HG02763 (cell line): ENCODE results near the gene TTLL4.

Experiments used
- ATAC-seq: cut with Tn5 transposase; IDR thresholded peaks from one replicate; pipeline ENCODE4 v1.9.1; 2021; ENCODE audit warnings: mild to moderate bottlenecking, moderate library complexity; ENCODE audit not compliant: unreplicated experiment

Gene TTLL4

DNA sequence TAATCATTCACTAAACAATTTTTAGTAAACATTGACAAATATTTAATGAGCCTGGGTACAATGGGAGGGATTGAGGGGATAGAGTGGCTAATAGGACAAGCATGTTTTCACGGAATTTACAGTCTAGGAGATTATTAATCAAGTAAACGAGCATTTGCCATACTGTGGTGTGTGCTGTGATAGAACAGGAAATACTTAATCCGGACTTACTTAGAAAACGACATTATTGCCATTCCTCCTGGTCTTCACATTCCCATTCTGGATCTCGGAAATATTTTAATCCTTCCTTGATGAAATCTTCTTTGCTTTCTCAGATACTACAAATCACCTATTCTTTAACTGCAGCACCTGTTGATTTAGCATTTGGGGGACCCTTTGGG lies 905 bp downstream of the TTLL4 start:
- no peak for ATAC-seq

DNA sequence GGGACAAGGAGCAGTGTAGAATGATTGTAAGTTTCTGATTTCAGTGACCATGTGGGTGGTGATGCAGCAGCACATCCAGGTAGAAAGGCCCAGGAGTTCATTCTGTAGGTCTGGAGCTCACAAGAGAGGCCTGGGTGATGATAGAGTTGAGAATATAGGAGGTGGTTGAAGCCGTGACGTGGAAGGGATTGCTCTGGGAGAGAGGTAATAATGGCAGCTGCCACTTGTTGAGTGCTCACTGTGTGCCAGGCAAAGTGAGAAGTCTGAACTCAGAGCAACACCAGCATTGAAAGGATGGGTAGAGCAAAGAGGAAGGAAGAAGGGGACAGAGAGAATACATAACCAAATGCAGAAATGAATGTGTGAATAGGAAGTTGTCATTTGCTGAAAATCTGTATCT lies 3.3 kb downstream of the TTLL4 start:
- no peak for ATAC-seq

DNA sequence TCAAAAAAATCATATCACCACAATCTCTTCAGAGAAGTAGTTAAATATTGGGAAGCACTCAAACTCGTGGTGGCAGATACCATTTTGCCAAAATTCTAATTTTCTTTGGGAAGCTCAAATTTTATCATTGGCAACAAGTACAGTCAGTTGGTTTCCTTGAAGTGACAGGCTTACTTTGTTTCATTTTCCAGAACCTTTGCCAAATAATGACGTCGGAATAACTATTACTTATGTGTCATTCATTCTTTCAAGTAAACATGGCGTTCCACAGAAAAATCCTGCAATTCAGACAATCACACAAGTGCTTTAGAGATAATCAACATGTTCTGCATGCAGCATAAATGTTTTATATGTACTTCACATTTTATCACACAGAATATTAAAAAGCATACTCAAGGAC lies 5.4 kb downstream of the TTLL4 start:
- ATAC-seq, result no peak

- ATAC-seq, result no peak
Observed at GRCh38 chr2:218717262-218717661, 6.6 kb downstream of the TTLL4 start.

GRCh38 chr2:218718058-218718457 lies 7.4 kb downstream of the TTLL4 start:
- ATAC-seq, result no peak

GRCh38 chr2:218719457-218719856 lies 8.8 kb downstream of the TTLL4 start:
- no peak for ATAC-seq

GRCh38 chr2:218720048-218721041 lies 9.7 kb downstream of the TTLL4 start:
- no peak for ATAC-seq

DNA sequence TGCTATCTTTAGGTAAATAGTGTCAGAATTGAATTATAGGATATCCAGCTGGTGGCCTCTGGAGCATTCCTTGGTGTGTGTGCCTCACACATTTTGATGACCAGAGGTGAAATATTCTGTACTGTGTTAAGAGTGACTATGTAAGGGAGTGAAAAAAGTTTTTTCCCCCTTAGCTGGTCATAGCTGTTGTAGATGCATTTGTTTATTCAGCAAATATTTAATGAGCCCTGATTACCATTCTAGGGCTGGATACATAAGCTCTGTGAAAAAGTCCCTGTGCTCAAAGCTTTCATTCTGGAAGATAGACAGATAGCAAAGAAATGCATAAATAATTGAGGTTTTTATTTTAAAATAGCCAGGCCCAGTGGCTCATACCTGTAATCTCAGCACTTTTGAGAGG lies 10.9 kb downstream of the TTLL4 start:
- ATAC-seq, result no peak

- no peak for ATAC-seq
Observed at GRCh38 chr2:218721934-218722333, 11.3 kb downstream of the TTLL4 start.

- no peak for ATAC-seq
Observed at GRCh38 chr2:218722419-218722818, 11.8 kb downstream of the TTLL4 start.

DNA sequence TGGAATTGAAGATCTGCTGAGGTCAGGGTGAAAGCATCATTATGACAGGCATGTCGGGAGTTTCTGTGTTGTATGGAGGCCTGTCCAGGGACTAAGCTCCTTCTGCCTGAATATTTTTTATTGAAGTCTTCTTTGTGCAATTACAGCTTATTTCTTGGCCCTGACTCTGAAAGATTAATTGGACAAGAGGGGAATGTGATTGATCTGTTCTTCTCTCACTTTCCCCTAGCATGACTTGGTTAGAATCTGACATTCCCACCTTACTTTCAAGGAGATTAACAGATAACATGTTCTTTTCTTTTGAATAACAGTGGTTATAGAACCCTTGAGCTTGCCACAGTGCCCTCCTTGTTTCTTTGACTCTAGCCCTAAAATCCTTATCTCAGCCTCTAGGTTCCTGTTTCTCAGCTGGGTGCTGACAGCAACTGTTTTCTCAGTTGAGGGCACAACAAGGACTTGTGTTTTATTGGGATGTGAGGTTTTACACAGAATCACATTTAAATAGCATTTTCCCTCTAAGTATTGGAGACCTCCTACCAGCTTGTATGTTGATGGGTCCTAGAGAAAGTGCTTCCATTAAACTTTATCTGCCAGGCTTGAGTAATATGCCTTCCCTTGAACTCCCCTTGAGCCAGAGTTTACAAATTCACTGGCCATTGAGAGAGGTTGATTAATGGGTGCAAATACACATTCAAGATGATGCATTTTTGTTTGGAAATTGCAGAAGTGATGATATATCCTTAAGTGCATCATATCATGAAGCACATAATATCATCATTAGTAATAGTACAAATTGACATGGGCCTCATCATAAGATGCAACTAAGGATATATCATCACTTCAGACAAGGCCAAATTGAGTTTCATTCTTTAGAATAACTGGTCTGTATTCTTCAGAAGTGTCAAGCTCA lies 12.5 kb downstream of the TTLL4 start:
- no peak for ATAC-seq

DNA sequence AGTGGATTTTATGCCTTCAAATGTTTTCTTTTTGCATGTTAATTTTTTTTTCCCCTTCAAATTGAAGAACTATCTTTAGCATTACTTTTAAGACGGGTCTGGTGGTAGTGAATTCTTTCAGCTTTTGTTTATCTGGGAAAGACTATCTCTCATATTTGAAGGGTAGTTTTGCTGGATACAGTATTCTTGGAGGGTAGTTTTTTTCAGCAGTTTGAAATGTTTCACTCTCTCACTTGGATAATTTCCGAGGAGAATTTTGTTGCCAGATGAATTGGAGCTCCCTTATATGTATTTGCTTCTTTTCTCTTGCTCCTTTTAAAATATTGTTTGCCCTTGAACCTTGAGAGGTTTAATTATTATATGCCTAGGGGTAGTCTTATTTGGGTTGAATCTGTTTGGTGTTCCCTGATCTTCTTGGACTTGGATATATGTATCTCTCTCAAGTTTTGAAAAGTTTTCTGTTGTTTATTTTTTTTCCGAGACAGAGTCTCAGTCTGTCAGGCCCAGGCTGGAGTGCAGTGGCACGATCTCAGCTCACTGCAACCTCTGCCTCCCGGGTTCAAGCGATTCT lies 15.5 kb downstream of the TTLL4 start:
- ATAC-seq, result no peak

GRCh38 chr2:218727502-218728165 lies 17.0 kb downstream of the TTLL4 start:
- ATAC-seq, result no peak

DNA sequence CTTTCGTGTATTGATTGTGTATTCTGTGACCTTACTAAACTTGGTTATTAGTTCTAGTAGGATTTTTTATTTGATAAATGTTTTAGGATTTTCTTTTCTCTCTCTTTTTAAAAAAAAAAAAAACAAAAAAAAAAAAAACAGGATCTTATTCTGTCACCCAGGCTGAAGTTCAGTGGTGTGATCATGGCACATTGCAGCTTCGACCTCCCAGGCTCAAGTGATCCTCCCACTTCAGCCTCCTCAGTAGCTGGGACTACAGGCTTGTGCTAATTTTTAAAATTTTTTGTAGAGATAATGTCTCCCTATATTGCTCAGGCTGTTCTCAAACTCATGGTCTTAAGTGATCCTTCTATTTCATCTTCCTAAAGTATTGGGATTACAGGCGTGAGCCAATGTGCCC lies 19.0 kb downstream of the TTLL4 start:
- no peak for ATAC-seq

GRCh38 chr2:218732052-218732760 lies 21.6 kb downstream of the TTLL4 start:
- ATAC-seq, result no peak

DNA sequence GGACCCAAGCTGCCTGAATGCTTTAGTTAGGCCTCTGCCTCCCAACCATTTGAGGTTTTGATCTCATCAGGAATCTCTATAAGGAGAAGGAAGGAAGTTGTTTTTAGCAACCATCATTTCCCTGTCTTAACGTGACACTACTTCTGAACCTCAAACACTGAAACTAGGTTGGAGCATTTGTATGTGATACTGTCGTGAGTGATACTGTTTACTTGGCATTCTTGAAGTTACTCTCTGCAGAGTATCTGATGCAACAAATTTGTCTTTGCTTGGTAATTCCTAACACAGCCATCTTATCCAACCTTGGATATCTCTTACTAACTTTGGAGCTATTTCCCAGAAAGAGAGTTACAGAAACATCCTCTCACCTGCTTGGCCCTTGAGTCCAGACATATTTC lies 22.1 kb downstream of the TTLL4 start:
- ATAC-seq, result no peak

DNA sequence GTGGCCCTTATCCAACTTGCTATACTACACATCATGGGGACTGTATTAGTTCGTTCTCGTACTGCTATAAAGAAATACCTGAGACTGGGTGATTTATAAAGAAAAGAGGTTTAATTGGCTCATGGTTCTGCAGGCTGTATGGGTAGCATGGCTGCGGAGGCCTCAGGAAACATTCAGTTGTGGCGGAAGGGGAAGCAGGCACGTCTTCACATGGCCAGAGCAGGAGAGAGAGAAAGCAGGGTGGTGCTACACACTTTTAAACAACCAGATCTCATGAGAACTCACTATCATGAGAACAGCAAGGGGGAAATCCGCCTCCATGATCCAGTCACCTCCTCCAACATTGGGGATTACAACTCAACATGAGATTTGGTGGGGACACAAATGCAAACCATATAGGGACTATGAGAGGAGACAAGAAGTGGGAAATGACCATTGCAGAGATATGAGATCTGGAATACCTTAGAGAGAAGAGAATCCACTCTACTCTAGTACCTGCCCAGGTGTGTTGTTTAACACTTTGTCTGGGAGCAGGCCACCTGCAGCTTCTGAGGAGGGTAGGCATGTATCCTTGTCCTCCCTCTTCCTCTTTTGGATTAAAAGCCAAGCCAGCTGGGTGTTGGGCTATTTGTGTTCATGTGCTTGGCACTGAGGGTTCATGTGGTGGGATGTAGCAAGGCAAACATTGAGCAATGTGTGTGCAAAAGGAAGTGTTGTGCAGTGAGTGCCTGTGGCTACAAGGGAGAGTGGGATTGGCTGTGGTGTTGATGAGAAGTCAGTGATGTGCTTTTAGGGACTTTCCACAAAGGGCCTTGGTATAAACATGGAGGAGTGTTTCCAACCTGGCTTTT lies 22.8 kb downstream of the TTLL4 start:
- ATAC-seq, result no peak

DNA sequence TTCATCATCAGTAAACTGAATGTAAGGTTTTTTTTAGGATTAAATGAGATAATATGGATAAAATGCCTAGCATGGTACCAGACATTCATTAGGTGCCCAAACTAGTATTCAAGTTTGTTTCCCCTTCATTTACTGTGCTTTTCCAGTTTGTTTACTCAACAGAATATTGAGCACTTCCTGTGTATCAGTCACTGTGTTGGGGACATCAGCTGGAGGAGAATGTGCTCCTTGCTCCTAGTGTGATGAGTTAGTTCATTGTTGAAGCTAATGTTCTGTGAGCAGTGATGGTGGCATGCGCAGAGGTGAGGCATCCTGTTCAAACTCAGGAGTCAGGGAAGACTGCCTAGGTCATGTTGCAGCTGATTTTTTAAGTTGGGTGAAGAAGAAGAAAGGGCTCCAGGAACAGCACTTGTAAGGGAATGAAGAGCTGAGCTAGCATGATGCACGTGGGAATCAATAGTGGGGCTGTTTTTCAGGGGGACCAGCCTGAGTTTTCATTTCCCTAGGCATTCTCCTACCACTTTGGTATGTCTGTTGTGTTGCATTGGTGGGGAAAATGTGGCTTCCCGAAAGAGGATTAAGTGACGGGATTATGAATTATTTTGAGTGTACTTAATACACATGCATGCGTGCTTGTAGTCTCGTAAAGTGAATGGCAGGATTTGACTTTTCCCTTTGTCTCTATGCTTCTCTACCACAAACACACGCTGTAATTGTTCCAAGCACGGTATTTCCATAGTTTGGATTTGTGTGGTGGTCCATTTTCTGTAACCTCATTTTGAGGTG lies 23.7 kb downstream of the TTLL4 start:
- no peak for ATAC-seq

- ATAC-seq, result no peak
Observed at GRCh38 chr2:218736531-218736930, 25.9 kb downstream of the TTLL4 start.
